ENCODE data around the gene CCDC54. TPM values are rescaled to one million over a fixed set of nuclear protein-coding genes. Genes with fewer than 3 reads are reported as not detected.

CCDC54 gene
- total RNA-seq, 1 experiment from 2014 or later, result not detected

DNA sequence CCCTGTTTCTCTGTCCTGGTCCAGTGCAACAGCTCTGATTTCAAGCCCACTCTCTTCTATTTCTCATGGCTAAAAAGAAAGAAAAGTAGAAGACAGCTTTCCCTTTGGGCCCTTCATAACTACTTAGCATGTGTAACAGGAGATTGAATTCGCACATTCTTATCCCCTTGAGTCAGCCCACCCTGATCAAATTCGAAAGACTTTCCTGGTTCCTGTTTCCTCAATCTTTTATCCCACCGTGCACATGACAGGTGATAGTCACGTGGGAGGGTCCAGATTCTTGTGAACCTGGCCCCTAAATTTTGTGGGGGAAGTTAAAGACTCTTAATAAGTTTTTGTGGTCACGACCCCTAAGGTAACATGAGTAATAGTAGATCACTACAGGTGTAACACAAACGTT is 4.7 kb upstream of the CCDC54 start:
- Histone ChIP-seq H3K4me2 (ENCODE audit: low read depth, low read length, poor library complexity, severe bottlenecking) (no peak overlapping the region), H3K9me3 (ENCODE audit: low read length) (no peaks in the 10 kb centered on the region), H3K9me2 (replicated peaks; ENCODE audit: insufficient read depth, low read length) (no peaks in the 10 kb centered on the region), H3K4me3 (ENCODE audit: low read length) (no peak overlapping the region), H3K4me1 (ENCODE audit: low read length) (peaks cover 9% of the 10 kb centered on the region), H3K27me3 (ENCODE audit: low read length) (no peaks in the 10 kb centered on the region), H2AFZ (ENCODE audit: low read length) (no peak overlapping the region), H3K27ac (ENCODE audit: low read length) (no peak overlapping the region), H4K20me1 (ENCODE audit: insufficient read depth, low read depth, low read length) (no peaks in the 10 kb centered on the region), H3K36me3 (ENCODE audit: insufficient read depth, low read length) (no peaks in the 10 kb centered on the region), H3K79me2 (ENCODE audit: low read length) (no peaks in the 10 kb centered on the region), H3K9ac (ENCODE audit: low read length) (no peak overlapping the region)
- no peak for DNase-seq

- Histone ChIP-seq H3K9ac (ENCODE audit: low read length) (no peak overlapping the region), H2AFZ (ENCODE audit: low read length) (no peak overlapping the region)
Observed at GRCh38 chr3:107373896-107374295, 3.3 kb upstream of the CCDC54 start.

GRCh38 chr3:107375682-107376081 is 1.6 kb upstream of the CCDC54 start:
- Histone ChIP-seq H4K20me1 (ENCODE audit: insufficient read depth, low read depth, low read length) (no peaks in the 10 kb centered on the region), H2AFZ (ENCODE audit: low read length) (no peak overlapping the region), H3K27me3 (ENCODE audit: low read length) (no peaks in the 10 kb centered on the region), H3K4me1 (ENCODE audit: low read length) (no peaks in the 10 kb centered on the region), H3K9me3 (ENCODE audit: low read length) (no peaks in the 10 kb centered on the region), H3K36me3 (ENCODE audit: insufficient read depth, low read length) (no peaks in the 10 kb centered on the region), H3K4me2 (ENCODE audit: low read depth, low read length, poor library complexity, severe bottlenecking) (no peak overlapping the region), H3K79me2 (ENCODE audit: low read length) (no peaks in the 10 kb centered on the region), H3K9ac (ENCODE audit: low read length) (no peak overlapping the region), H3K9me2 (replicated peaks; ENCODE audit: insufficient read depth, low read length) (no peaks in the 10 kb centered on the region), H3K4me3 (ENCODE audit: low read length) (no peak overlapping the region), H3K27ac (ENCODE audit: low read length) (no peak overlapping the region)
- no peak for DNase-seq

More at GRCh38 chr3:107373896-107374295, 3.3 kb upstream of the CCDC54 start:
- H3K9me3 ChIP-seq (ENCODE audit: low read length), result no peaks in the 10 kb centered on the region
- DNase-seq, result no peak
- H3K4me2 ChIP-seq (ENCODE audit: low read depth, low read length, poor library complexity, severe bottlenecking), result no peak overlapping the region
- H3K79me2 ChIP-seq (ENCODE audit: low read length), result no peaks in the 10 kb centered on the region
- no peaks in the 10 kb centered on the region for H4K20me1 ChIP-seq (ENCODE audit: insufficient read depth, low read depth, low read length)
- peaks cover 7% of the 10 kb centered on the region for H3K4me1 ChIP-seq (ENCODE audit: low read length)
- H3K27me3 ChIP-seq (ENCODE audit: low read length), result no peaks in the 10 kb centered on the region
- no peaks in the 10 kb centered on the region for H3K9me2 ChIP-seq (replicated peaks; ENCODE audit: insufficient read depth, low read length)
- H3K27ac ChIP-seq (ENCODE audit: low read length), result no peak overlapping the region
- H3K4me3 ChIP-seq (ENCODE audit: low read length), result no peak overlapping the region
- H3K36me3 ChIP-seq (ENCODE audit: insufficient read depth, low read length), result no peaks in the 10 kb centered on the region

DNA sequence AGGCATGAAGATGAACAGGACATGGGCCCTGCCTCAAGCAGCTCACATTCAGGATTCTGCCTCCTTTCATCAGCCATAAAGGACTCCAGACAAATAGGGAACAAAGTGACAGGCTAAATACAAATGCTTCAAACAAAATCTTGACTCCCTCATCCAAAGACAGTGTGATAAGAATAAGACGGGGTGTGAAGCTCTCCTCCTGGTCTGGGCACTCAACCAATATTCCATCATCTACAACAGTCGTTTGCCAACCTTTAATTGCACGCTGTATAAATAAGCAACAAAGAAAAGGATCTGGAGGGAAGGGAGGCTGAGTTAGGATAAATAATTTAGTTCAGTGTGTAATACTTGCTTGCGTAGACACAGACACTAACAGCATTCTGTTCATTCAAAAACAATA is 5.4 kb downstream of the CCDC54 start:
- H4K20me1 ChIP-seq (ENCODE audit: insufficient read depth, low read depth, low read length), result no peaks in the 10 kb centered on the region
- H3K4me3 ChIP-seq (ENCODE audit: low read length), result no peak overlapping the region
- H3K27ac ChIP-seq (ENCODE audit: low read length), result no peak overlapping the region
- H3K9me2 ChIP-seq (replicated peaks; ENCODE audit: insufficient read depth, low read length), result no peaks in the 10 kb centered on the region
- no peaks in the 10 kb centered on the region for H3K79me2 ChIP-seq (ENCODE audit: low read length)
- no peaks in the 10 kb centered on the region for H3K4me1 ChIP-seq (ENCODE audit: low read length)
- no peak overlapping the region for H3K4me2 ChIP-seq (ENCODE audit: low read depth, low read length, poor library complexity, severe bottlenecking)
- 0 out of 2 replicates have a peak, but pooled peaks cover 2% of the 10 kb centered on the region for H3K27me3 ChIP-seq (ENCODE audit: low read length)
- no peak overlapping the region for H3K9ac ChIP-seq (ENCODE audit: low read length)
- no peaks in the 10 kb centered on the region for H3K36me3 ChIP-seq (ENCODE audit: insufficient read depth, low read length)
- no peak for DNase-seq
- no peak overlapping the region for H2AFZ ChIP-seq (ENCODE audit: low read length)
- no peaks in the 10 kb centered on the region for H3K9me3 ChIP-seq (ENCODE audit: low read length)

DNA sequence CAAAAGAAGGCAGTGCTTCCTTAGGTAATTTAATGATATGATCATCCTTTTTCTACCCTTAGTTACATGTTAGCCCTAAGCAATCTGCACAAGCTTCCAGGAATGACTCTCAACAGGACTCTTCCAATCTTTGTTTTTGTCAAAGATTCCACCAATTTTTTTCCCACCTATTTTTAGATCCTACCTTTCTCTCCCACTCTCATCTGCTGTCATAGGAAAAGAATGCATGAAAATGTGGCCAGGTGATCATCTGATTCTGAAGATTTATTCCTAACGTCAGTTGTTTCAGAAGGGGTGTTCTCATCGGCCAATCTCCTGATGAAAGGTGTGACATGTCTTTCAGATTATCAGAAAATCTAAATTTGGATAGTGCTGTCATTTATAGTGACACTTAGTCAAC is 7.2 kb downstream of the CCDC54 start:
- no peaks in the 10 kb centered on the region for H3K36me3 ChIP-seq (ENCODE audit: insufficient read depth, low read length)
- DNase-seq, result no peak
- H3K79me2 ChIP-seq (ENCODE audit: low read length), result no peaks in the 10 kb centered on the region
- no peak overlapping the region for H3K4me3 ChIP-seq (ENCODE audit: low read length)
- H3K27ac ChIP-seq (ENCODE audit: low read length), result no peak overlapping the region
- 0 out of 2 replicates have a peak, but pooled peaks cover 2% of the 10 kb centered on the region for H3K27me3 ChIP-seq (ENCODE audit: low read length)
- no peak overlapping the region for H2AFZ ChIP-seq (ENCODE audit: low read length)
- no peak overlapping the region for H3K9ac ChIP-seq (ENCODE audit: low read length)
- no peaks in the 10 kb centered on the region for H3K9me2 ChIP-seq (replicated peaks; ENCODE audit: insufficient read depth, low read length)
- H3K4me2 ChIP-seq (ENCODE audit: low read depth, low read length, poor library complexity, severe bottlenecking), result no peak overlapping the region
- no peaks in the 10 kb centered on the region for H3K4me1 ChIP-seq (ENCODE audit: low read length)
- no peaks in the 10 kb centered on the region for H3K9me3 ChIP-seq (ENCODE audit: low read length)
- H4K20me1 ChIP-seq (ENCODE audit: insufficient read depth, low read depth, low read length), result no peaks in the 10 kb centered on the region

DNA sequence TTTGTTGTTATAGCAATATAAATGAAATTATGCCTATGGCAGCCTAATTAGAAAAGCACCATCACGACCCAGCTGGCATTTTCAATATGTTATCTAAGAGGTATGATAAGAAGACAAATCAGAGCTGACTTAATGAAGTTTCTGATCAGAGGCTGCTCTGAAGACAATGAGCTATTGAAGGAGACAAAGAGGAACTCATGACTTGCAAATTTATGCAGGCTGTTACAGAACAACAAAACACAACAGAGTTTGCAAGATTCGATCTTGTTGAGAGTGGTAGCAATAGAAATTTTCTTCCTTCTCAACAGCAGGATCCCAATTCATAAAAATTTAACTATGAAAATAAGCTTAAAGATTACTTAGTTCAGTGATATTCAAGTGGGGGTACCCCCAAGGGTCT is 7.7 kb downstream of the CCDC54 start:
- Histone ChIP-seq H3K79me2 (ENCODE audit: low read length) (no peaks in the 10 kb centered on the region), H3K27ac (ENCODE audit: low read length) (no peak overlapping the region), H3K9ac (ENCODE audit: low read length) (no peak overlapping the region), H2AFZ (ENCODE audit: low read length) (no peak overlapping the region), H3K9me2 (replicated peaks; ENCODE audit: insufficient read depth, low read length) (no peaks in the 10 kb centered on the region), H3K4me3 (ENCODE audit: low read length) (no peak overlapping the region), H3K4me1 (ENCODE audit: low read length) (no peaks in the 10 kb centered on the region), H3K9me3 (ENCODE audit: low read length) (no peaks in the 10 kb centered on the region), H4K20me1 (ENCODE audit: insufficient read depth, low read depth, low read length) (no peaks in the 10 kb centered on the region), H3K36me3 (ENCODE audit: insufficient read depth, low read length) (no peaks in the 10 kb centered on the region), H3K4me2 (ENCODE audit: low read depth, low read length, poor library complexity, severe bottlenecking) (no peak overlapping the region), H3K27me3 (ENCODE audit: low read length) (0 out of 2 replicates have a peak, but pooled peaks cover 2% of the 10 kb centered on the region)
- no peak for DNase-seq

DNA sequence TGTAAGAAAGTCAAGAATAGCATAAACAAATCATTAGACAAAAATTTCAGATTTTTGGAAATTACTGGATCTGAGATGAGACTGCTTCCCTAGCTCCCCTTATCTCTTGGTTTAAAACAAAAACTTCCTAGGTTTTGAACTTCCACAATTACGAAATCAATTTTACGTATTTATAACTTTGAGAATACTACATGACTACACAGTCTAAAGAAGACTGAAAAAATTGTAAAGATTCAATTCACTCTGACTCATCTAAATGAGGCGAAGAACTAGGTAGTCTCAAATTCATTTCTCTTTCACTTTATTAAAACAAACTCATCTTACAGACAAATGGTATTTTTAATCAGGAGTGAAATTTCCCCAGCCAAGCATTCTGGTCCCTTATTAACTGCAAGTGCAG is 10.3 kb downstream of the CCDC54 start:
- Histone ChIP-seq H3K27me3 (ENCODE audit: low read length) (no peaks in the 10 kb centered on the region), H3K4me3 (ENCODE audit: low read length) (no peak overlapping the region), H4K20me1 (ENCODE audit: insufficient read depth, low read depth, low read length) (no peaks in the 10 kb centered on the region), H3K27ac (ENCODE audit: low read length) (no peak overlapping the region), H3K9me2 (replicated peaks; ENCODE audit: insufficient read depth, low read length) (no peaks in the 10 kb centered on the region), H3K4me1 (ENCODE audit: low read length) (no peaks in the 10 kb centered on the region), H3K4me2 (ENCODE audit: low read depth, low read length, poor library complexity, severe bottlenecking) (no peak overlapping the region), H3K79me2 (ENCODE audit: low read length) (no peaks in the 10 kb centered on the region), H3K9ac (ENCODE audit: low read length) (no peak overlapping the region), H2AFZ (ENCODE audit: low read length) (no peak overlapping the region), H3K36me3 (ENCODE audit: insufficient read depth, low read length) (no peaks in the 10 kb centered on the region), H3K9me3 (ENCODE audit: low read length) (no peaks in the 10 kb centered on the region)
- peak; percentile 29 for DNase-seq

- H3K79me2 ChIP-seq (ENCODE audit: low read length), result no peaks in the 10 kb centered on the region
- no peaks in the 10 kb centered on the region for H3K9me3 ChIP-seq (ENCODE audit: low read length)
- no peak overlapping the region for H3K4me3 ChIP-seq (ENCODE audit: low read length)
- no peaks in the 10 kb centered on the region for H3K4me1 ChIP-seq (ENCODE audit: low read length)
- H3K27me3 ChIP-seq (ENCODE audit: low read length), result no peaks in the 10 kb centered on the region
- no peak for DNase-seq
- H3K4me2 ChIP-seq (ENCODE audit: low read depth, low read length, poor library complexity, severe bottlenecking), result no peak overlapping the region
- H4K20me1 ChIP-seq (ENCODE audit: insufficient read depth, low read depth, low read length), result no peaks in the 10 kb centered on the region
- no peak overlapping the region for H3K9ac ChIP-seq (ENCODE audit: low read length)
- no peaks in the 10 kb centered on the region for H3K36me3 ChIP-seq (ENCODE audit: insufficient read depth, low read length)
- H3K9me2 ChIP-seq (replicated peaks; ENCODE audit: insufficient read depth, low read length), result no peaks in the 10 kb centered on the region
- H2AFZ ChIP-seq (ENCODE audit: low read length), result no peak overlapping the region
- H3K27ac ChIP-seq (ENCODE audit: low read length), result no peak overlapping the region
Observed at GRCh38 chr3:107392549-107393165, 15.4 kb downstream of the CCDC54 start.

Data from Karpas-422 (cell line).